Measurements from ENCODE around the gene PKD2L1. TPM values are rescaled to one million over a fixed set of nuclear protein-coding genes. Genes with fewer than 3 reads are reported as not detected.
"Not testable (repeated sequence)": the region's sequence is repeated elsewhere in the genome, so short reads cannot be mapped to it uniquely, and the experiment has no call there.

The PKD2L1 gene
- total RNA-seq, 2 experiments from 2014 or later: 0.18 TPM; not detected in 1

DNA sequence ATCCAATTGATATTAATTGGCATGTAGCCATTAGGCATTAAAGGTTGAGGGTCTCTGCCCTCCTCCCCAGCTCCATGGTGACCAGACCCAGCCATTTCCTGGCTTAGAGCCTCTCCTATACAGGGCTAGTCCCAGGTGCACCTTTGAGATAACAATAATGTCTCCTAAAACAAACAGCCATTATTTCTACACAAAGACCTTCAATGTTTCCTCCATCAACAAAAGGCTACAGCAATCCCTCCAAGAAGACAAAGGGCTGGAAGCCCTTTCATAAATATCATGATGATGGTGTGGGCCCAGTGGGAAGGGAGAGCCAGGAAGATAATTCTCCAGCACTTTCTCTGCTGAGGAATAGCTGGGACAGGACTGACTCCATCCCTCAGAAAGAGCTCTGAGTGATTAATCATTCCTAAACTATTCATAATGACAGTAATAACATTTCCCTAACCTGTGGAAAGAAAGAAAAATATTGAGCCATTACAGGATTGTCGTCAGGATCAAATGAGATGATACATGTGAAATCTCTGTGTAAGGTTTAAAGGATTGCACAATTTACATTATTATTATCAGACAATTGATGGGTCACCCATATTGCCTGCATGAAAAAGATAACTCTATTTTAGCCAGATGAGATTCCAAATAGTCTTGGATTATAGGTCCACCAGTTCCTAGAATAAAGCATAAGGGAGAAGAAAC is 10.2 kb downstream of the PKD2L1 start:
- H3K9me3 Mint-ChIP-seq: no peaks in the 10 kb centered on the region
- no peaks in the 10 kb centered on the region for H3K4me1 Mint-ChIP-seq
- H3K4me3 Mint-ChIP-seq: no peak overlapping the region
- peaks cover 36% of the 10 kb centered on the region for H3K27me3 Mint-ChIP-seq
- DNase-seq: no peak
- no peaks in the 10 kb centered on the region for H3K36me3 Mint-ChIP-seq (ENCODE audit: low read depth)
- ChIA-PET CTCF (no interaction called here), POLR2A (no interaction called here)
- H3K27ac Mint-ChIP-seq: no peak overlapping the region

DNA sequence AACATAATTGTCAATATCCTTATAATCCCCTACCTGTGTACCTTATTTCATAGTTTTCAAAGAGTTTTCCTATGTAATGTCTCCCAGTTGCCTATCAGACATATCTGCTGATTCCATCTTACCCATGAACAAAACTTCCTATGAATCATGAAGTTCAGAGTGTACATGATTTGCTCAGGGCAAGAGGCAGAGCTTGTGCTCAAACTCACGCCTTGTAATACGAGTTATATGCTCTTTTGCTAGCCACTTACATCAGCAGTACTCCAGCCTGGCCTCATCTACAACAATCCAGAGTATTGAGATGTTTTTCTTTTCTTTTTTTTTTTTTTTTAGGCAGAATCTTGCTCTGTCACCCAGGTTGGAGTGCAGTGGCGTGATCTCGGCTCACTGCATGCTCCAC is 11.8 kb downstream of the PKD2L1 start:
- Mint-ChIP-seq H3K9me3 (no peaks in the 10 kb centered on the region), H3K36me3 (ENCODE audit: low read depth) (no peaks in the 10 kb centered on the region), H3K27me3 (peaks cover 46% of the 10 kb centered on the region), H3K4me3 (no peak overlapping the region), H3K4me1 (no peaks in the 10 kb centered on the region), H3K27ac (no peak overlapping the region)
- no peak for DNase-seq
- ChIA-PET POLR2A (no interaction called here), CTCF (interaction anchor here (0.7 kb wide), 1 partner anchor 77 kb away, joined by 3 read pairs; no protein-coding TSS in a partner anchor)

DNA sequence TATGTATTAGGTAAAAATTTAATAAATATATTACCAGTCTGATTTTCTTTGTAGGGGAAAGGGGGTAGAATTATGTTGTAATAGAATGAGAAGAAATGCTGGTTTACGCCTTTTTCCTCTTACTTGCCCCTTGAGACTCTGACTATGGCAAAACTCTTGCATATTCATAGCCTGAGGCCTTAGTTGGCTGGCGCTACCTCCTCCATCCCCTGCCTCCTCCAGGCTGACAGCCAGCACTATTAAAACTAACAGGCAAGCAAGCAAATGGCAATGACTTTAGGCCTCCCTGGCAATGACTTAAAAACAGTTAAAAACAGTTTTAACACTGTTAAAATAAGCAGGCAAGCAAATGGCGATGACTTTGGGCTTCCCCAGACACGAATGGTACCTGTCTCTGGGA is 14.4 kb downstream of the PKD2L1 start:
- Mint-ChIP-seq H3K4me3 (no peak overlapping the region), H3K27me3 (peaks cover 60% of the 10 kb centered on the region), H3K36me3 (ENCODE audit: low read depth) (no peaks in the 10 kb centered on the region), H3K27ac (no peak overlapping the region), H3K9me3 (no peaks in the 10 kb centered on the region), H3K4me1 (no peaks in the 10 kb centered on the region)
- no peak for DNase-seq
- ChIA-PET CTCF (no interaction called here), POLR2A (no interaction called here)

DNA sequence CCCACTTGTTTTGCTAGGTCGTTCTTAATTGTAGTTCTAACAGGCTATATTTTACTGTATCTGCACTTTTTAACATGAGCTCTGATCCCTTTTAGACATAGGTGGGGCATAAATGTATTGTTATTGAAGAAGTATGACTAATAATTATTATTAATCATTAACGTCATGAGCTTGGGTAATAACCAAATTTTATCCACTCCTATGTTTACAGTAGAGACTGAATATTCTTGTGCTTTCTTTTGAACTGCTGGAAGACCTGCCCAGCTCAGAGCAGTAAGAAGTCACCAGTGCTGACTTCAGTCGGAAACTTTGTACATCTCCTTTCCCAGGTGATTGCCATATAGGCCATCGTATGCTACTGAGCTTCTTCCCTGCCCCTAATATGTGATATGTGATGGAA is 18.7 kb downstream of the PKD2L1 start:
- ChIA-PET POLR2A (interaction anchor here (0.6 kb wide), 1 partner anchor 8 kb away, joined by 3 read pairs; no protein-coding TSS in a partner anchor), CTCF (no interaction called here)
- Mint-ChIP-seq H3K27me3 (peaks cover 59% of the 10 kb centered on the region), H3K27ac (no peak overlapping the region), H3K36me3 (ENCODE audit: low read depth) (no peaks in the 10 kb centered on the region), H3K4me3 (no peak overlapping the region), H3K9me3 (no peaks in the 10 kb centered on the region), H3K4me1 (no peaks in the 10 kb centered on the region)
- DNase-seq: no peak

DNA sequence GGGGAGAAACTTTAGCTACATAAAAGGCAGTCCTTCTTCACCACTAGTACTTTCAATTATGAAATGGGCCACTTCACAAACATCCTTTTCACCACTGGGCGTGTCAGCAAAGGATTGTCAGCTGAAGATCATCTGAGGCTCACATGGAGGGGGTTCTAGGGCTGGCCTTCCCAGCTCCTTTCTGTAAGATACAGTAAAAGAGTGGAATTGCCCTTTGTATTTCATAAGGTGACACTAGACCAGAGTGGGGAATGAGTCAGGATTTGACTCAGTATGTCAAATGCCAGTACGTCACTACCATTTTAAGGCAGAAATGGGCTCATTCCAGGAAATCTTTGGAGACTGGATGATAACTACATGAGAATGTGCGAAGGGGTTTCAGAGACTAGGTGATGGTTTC is 22.3 kb downstream of the PKD2L1 start:
- DNase-seq: no peak
- H3K4me1 Mint-ChIP-seq: no peaks in the 10 kb centered on the region
- ChIA-PET CTCF (no interaction called here), POLR2A (no interaction called here)
- H3K36me3 Mint-ChIP-seq (ENCODE audit: low read depth): no peaks in the 10 kb centered on the region
- no peak overlapping the region for H3K27ac Mint-ChIP-seq
- no peaks in the 10 kb centered on the region for H3K9me3 Mint-ChIP-seq
- H3K27me3 Mint-ChIP-seq: peaks cover 61% of the 10 kb centered on the region
- H3K4me3 Mint-ChIP-seq: no peak overlapping the region

DNA sequence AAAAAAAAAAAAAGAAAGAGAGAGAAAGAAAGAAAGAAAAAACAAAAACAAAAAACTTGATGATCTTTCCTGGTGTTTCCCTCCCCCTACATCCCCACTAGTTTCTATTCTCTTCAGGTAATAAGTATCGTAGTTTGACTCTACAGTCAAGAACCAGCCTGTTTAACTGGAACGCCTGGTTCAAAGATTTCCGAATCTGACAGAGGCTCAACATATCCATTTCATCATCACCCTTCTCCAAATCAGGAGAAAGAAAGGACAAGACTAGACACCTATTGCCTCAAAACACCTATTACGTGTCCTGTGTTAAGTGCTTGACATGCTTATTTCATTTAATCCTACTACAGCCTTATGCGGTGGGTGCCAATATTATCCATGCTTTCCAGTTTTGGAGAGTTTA is 23.2 kb downstream of the PKD2L1 start:
- Mint-ChIP-seq H3K36me3 (ENCODE audit: low read depth) (no peaks in the 10 kb centered on the region), H3K27me3 (peaks cover 56% of the 10 kb centered on the region), H3K9me3 (no peaks in the 10 kb centered on the region), H3K27ac (no peak overlapping the region), H3K4me3 (no peak overlapping the region), H3K4me1 (no peaks in the 10 kb centered on the region)
- POLR2A ChIA-PET: no interaction called here
- CTCF ChIA-PET: no interaction called here
- DNase-seq: no peak

DNA sequence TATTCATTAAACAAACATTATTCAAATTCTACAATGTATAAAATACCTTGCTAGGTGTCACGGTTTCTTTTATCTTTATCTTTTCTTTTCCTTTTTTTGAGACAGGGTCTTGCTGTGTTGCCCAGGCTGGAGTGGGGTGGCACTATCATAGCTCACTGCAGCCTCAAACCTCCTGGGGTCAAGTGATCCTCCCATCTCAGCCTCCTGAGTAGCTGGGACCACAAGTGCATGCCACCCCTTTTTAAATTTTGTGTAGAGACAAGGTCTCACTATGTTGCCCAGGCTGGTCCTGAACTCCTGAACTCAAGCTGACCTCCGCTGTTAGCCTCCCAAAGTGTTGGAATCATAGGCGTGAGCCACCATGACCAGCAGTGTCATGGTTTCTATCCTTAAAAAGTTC is 25.6 kb downstream of the PKD2L1 start:
- no peaks in the 10 kb centered on the region for H3K4me1 Mint-ChIP-seq

DNA sequence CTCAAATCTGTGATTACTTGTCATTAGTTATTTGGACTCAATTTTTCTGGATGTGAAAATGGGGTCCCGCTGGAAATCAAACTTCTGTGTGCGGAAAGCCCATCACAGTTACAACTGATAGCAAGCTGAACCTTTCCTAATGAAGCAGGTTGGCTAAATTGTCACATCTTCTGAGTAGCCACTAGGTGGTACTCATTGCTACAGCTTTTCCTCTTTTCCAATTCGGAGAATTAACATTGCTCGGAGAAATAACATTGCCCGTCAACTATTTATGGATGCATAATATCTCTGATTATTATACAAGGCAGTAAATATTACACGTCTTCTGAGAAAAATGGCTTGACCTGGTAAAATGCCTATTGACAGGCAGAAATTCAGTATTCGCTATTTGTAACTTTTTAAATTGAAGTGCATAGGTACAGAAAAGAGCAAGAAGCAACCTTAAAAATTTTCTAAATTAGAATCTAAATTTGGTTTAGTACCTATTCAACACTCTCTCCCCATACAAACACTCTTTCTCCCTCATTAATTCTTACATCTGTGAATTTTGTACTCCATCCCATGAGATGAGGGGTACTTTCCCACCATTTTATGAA is 26.2 kb downstream of the PKD2L1 start:
- Mint-ChIP-seq H3K4me3 (no peak overlapping the region), H3K27me3 (peaks cover 52% of the 10 kb centered on the region), H3K9me3 (no peaks in the 10 kb centered on the region), H3K4me1 (no peaks in the 10 kb centered on the region), H3K36me3 (ENCODE audit: low read depth) (no peaks in the 10 kb centered on the region), H3K27ac (no peak overlapping the region)
- CTCF ChIA-PET: interaction anchor here (0.8 to 1.3 kb wide), 2 partner anchors 23 to 205 kb away, joined by 3 read pairs; no protein-coding TSS in a partner anchor
- DNase-seq: no peak
- POLR2A ChIA-PET: interaction anchor here (0.7 kb wide), 1 partner anchor 8 kb away, joined by 3 read pairs; no protein-coding TSS in a partner anchor

More for the DNA sequence above, 25.6 kb downstream of the PKD2L1 start:
- ChIA-PET CTCF (interaction anchor here (0.7 kb wide), 1 partner anchor 8 kb away, joined by 3 read pairs; no protein-coding TSS in a partner anchor), POLR2A (no interaction called here)
- DNase-seq: no peak
- Mint-ChIP-seq H3K9me3 (no peaks in the 10 kb centered on the region), H3K27me3 (peaks cover 54% of the 10 kb centered on the region), H3K36me3 (ENCODE audit: low read depth) (no peaks in the 10 kb centered on the region), H3K27ac (no peak overlapping the region), H3K4me3 (no peak overlapping the region)

DNA sequence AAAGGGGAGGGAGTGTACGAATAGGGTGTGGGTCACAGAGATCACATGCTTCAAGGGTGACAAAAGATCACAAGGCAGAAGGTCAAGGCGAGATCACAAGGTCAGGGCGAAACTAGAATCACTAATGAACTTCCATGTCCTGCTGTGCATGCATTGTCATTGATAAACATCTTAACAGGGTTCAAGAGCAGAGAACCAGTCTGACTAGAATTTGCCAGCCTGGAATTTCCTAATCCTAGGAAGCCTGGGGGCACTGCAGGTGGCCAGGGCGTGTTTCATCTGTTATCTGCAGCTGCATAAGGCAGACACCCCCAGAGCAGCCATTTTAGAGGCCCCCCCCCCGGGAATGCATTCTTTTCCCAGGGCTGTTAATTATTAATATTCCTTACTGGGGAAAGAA is 28.9 kb downstream of the PKD2L1 start:
- H3K4me3 Mint-ChIP-seq; DNase-seq; H3K9me3 Mint-ChIP-seq; H3K27ac Mint-ChIP-seq; H3K4me1 Mint-ChIP-seq; POLR2A ChIA-PET; H3K36me3 Mint-ChIP-seq (ENCODE audit: low read depth): not testable (repeated sequence)
- CTCF ChIA-PET: interaction anchor here (1.4 kb wide), 1 partner anchor 132 kb away, joined by 4 read pairs; no protein-coding TSS in a partner anchor
- H3K27me3 Mint-ChIP-seq: peaks cover 48% of the 10 kb centered on the region

DNA sequence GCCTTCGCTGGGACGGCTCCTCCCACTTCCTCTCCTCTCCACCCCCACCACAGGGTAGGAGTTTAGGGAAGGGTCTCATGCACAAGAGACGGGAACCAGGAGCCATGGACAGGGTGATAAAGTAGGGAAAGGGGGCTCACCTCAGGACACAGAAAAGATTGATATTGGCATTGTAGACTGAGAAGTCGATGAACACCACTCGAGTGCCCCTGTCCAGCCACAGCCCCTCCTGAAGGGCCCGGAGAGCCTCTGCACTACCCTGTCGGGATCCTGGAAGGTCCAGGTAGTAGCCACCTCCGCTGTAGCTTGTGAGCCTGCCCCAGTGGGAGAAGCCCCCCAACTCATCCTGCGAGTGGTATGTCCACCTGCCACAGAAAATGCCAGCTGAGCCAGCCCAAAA is 32.8 kb downstream of the PKD2L1 start:
- Mint-ChIP-seq H3K4me1 (no peaks in the 10 kb centered on the region), H3K4me3 (no peak overlapping the region), H3K36me3 (ENCODE audit: low read depth) (no peaks in the 10 kb centered on the region), H3K9me3 (no peaks in the 10 kb centered on the region), H3K27me3 (peaks cover 41% of the 10 kb centered on the region), H3K27ac (no peak overlapping the region)
- ChIA-PET POLR2A (interaction anchor here (0.8 to 1.4 kb wide), 4 partner anchors 11 to 13 kb away, joined by 3 to 10 read pairs (median 3); partner anchors contain the start of gene BLOC1S2), CTCF (interaction anchor here (1.5 kb wide), 1 partner anchor 221 kb away, joined by 3 read pairs; no protein-coding TSS in a partner anchor)
- DNase-seq: no peak

DNA sequence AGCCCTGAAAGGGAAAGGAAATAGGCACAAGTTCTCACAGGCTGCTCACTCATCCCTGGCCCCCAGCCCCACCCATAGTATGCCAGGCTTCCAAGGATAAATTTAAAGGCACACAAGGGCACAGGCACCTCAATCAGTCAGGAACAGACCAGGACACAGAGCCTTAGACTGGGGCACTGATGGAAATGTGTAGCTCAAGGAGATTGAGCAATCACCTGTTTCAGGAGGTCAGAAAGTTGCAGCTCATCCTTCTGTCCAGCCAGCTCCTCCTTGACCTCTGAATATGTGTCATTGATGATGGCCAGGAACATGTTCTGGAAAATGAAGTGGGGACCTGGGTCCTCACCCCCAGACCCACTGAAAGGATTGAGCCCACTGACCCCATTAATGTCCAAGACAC is 37.0 kb downstream of the PKD2L1 start:
- no peaks in the 10 kb centered on the region for H3K4me1 Mint-ChIP-seq
- H3K27ac Mint-ChIP-seq: no peak overlapping the region
- H3K27me3 Mint-ChIP-seq: peaks cover 32% of the 10 kb centered on the region
- H3K9me3 Mint-ChIP-seq: no peaks in the 10 kb centered on the region
- H3K36me3 Mint-ChIP-seq (ENCODE audit: low read depth): no peaks in the 10 kb centered on the region
- POLR2A ChIA-PET: no interaction called here
- H3K4me3 Mint-ChIP-seq: no peak overlapping the region
- CTCF ChIA-PET: no interaction called here
- no peak for DNase-seq

DNA sequence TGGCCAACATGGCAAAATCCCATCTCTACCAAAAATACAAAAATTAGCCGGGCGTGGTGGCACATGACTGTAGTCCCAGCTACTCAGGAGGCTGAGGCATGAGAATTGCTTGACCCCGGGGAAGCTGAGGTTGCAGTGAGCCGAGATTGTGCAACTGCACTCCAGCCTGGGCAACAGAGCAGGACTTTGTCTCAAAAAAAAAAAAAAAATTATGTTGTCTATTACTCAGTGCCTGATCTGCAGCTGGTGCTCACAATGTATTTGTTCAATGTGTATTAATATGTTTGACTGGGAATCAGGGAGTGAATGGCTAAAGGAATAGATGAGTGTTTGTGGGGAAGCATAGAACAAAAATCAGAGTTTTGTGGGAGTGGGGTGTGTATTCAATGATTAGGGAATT is 37.7 kb downstream of the PKD2L1 start:
- H3K4me1 Mint-ChIP-seq; DNase-seq; H3K36me3 Mint-ChIP-seq (ENCODE audit: low read depth); H3K9me3 Mint-ChIP-seq; CTCF ChIA-PET; POLR2A ChIA-PET; H3K27ac Mint-ChIP-seq; H3K4me3 Mint-ChIP-seq: not testable (repeated sequence)
- peaks cover 30% of the 10 kb centered on the region for H3K27me3 Mint-ChIP-seq

DNA sequence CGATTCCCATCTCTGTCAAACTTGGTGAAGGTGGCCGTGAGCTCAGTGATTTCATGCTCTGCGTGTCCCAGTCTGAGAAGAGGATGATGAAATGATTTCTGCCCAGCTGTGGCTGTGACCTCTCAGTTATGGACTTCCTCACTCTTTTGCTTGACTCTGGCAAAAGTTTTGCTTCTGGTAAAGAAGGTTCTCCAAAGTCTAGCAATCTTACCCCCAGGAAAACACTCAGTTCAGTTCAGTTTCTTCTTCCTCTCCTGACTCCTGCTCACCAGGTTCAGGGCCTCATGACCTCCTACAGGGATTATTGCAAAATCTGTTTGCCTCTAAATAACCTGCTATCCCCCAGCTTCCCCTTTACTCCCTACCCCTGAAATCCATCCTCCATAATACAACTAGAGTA is 38.7 kb downstream of the PKD2L1 start:
- CTCF ChIA-PET: interaction anchor here (1.1 kb wide), 1 partner anchor 227 kb away, joined by 3 read pairs; no protein-coding TSS in a partner anchor
- Mint-ChIP-seq H3K27me3 (peaks cover 27% of the 10 kb centered on the region), H3K9me3 (no peaks in the 10 kb centered on the region), H3K36me3 (ENCODE audit: low read depth) (peaks cover 2% of the 10 kb centered on the region), H3K4me3 (no peak overlapping the region), H3K27ac (no peak overlapping the region), H3K4me1 (peaks cover 10% of the 10 kb centered on the region)
- no peak for DNase-seq
- POLR2A ChIA-PET: no interaction called here

DNA sequence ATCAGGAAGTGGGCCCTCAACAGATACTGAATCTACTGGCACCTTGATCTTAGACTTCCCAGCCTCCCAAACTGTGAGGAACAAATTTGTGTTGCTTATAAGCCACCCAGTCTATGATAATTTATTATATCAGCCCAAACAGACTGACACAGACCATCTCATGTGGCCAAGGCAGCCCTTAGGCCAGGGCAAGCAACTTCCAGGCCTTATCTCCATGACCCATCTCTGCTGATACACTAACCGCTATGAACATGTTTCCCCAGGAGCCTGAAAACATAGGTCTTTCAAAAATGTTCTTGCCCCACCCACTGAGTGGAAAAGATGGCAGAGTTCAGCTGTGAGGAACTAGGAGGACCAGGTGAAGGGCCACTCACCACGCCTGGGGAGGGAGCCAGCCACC is 40.4 kb downstream of the PKD2L1 start:
- no peaks in the 10 kb centered on the region for H3K9me3 Mint-ChIP-seq
- H3K27ac Mint-ChIP-seq: no peak overlapping the region
- peaks cover 14% of the 10 kb centered on the region for H3K36me3 Mint-ChIP-seq (ENCODE audit: low read depth)
- DNase-seq: no peak
- no peak overlapping the region for H3K4me3 Mint-ChIP-seq
- CTCF ChIA-PET: no interaction called here
- POLR2A ChIA-PET: interaction anchor here (1.0 kb wide), 1 partner anchor 192 kb away, joined by 3 read pairs; no protein-coding TSS in a partner anchor
- peaks cover 26% of the 10 kb centered on the region for H3K4me1 Mint-ChIP-seq
- H3K27me3 Mint-ChIP-seq: peaks cover 18% of the 10 kb centered on the region
